ENCODE results near the gene ACP6. TPM values are rescaled to one million over a fixed set of nuclear protein-coding genes. Genes with fewer than 3 reads are reported as not detected.

ACP6 gene
- polyA plus RNA-seq, 1 donor from 2014 or later, result 5.9 TPM

DNA sequence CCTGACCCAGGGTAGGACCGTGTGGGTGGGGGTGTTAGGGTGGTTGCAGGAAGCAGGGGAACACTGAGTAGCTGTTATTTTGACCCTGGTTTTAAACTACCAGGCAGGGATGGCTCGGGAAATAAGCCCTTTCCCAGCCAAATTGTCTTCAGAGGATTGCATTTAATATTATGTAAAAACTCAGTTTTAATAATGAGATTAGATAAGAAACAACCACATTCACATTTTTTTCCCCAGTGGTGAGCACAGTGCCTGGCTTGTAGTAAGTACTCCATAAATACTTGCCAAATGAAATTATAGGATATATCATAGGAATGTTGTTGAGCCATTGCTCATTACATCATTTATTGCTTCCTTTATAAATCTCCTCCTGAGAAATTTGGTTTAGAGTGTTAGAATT is 3.1 kb upstream of the ACP6 start:
- Mint-ChIP-seq H3K9me3 (peaks cover 0 to 8% (median 8%) of the 10 kb centered on the region in 3 donors), H3K27ac (no peak overlapping the region), H3K4me1 (peaks cover 5 to 9% (median 8%) of the 10 kb centered on the region in 3 donors), H3K4me3 (peak overlapping the region in 1 of 4 donors; percentile 15), H3K36me3 (peaks cover 2% of the 10 kb centered on the region), H3K27me3 (peaks cover 8% of the 10 kb centered on the region)

DNA sequence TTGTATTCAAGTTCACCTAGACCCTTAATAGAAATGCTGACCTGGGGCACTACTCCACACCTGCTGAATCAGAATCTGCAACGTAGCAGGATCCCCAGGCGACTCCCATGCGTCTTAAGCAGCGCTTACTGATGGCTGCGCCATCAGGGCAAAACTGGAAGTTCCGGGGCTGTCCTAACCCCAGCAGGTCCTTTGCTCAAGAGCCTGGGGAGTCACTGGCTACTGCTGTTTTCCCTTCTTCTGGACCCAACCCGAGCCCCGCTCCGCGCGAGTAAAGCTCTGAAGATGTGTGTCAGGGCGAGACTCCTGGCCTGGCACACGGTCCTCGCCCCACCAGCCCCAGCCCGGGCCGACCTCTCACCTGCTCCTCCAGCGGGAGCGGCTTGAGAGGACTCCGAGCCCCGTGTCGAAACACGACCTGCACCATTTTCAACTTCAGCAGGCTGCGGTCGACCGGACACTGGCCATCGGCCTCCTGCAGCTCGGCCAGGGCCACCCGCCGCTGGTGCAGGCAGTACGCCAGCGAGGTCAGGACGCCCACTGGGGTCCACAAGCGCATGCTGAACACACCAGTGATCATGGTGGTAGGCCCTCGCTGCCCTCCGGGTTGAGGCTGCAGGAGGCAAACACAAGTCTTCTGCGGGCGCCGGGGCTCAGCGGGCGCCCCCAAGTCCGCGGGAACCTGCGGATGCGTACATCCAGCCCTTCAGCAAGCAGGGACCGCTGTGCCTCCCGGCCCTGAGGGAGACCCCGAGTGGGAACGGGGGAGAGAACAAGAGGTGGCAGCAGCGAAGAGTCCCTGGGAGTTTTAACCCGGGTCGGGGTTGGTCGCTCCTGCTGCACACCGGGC is 630 bp downstream of the ACP6 start:
- Mint-ChIP-seq H3K9me3 (peaks cover 0 to 1% (median 0%) of the 10 kb centered on the region in 3 donors), H3K36me3 (peaks cover 3% of the 10 kb centered on the region), H3K4me3 (peak overlapping the region; percentile 97 to 100 (median 99)), H3K27ac (peak overlapping the region; percentile 29 to 80 (median 74)), H3K27me3 (peaks cover 3% of the 10 kb centered on the region), H3K4me1 (peaks cover 5 to 9% (median 8%) of the 10 kb centered on the region in 3 donors)

DNA sequence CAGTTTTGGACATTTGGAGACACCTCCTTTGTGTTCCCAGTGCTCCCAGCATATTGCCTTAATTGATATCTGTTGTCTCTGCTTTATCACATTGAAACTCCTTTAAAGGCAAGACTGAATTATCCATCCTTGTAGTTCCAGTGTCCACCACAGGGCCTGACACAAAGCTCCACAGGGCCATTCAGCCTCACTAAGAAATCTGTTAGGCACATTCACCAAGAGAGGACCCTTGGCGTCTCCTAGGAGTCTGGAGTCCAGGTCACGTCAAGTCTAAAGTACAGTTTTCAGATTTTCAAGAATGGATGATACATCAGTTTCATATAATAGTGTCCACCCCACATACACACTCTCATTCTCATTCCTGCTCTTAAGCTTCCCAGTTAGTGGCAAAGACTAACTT is 4.8 kb downstream of the ACP6 start:
- Mint-ChIP-seq H3K4me3 (no peak overlapping the region), H3K27me3 (no peaks in the 10 kb centered on the region), H3K27ac (no peak overlapping the region), H3K9me3 (no peaks in the 10 kb centered on the region), H3K4me1 (peaks cover 5 to 9% (median 8%) of the 10 kb centered on the region in 3 donors), H3K36me3 (peaks cover 3% of the 10 kb centered on the region)

DNA sequence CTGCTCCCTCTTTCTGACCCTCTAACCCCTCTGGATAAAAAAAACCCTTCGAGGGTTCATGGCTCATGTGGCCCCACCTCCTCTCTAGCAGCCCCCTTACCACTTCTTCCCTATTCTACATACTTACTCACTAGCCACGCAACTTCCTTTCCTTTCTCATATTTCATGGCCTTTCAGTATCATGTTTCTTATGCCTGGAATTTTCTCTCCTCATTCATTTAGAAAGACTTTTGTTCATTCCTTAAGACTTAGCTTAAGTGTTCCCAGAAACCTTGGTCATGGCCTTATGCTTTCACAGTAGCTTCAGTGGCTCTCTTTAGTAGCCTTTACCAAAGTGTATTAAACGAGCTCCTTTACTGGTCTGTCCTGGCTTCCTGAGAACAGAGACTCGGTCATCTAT is 6.1 kb downstream of the ACP6 start:
- H3K27me3 Mint-ChIP-seq, result no peaks in the 10 kb centered on the region
- H3K4me1 Mint-ChIP-seq, result peaks cover 2 to 8% (median 5%) of the 10 kb centered on the region in 3 donors
- peaks cover 3% of the 10 kb centered on the region for H3K36me3 Mint-ChIP-seq
- H3K27ac Mint-ChIP-seq, result no peak overlapping the region
- no peak overlapping the region for H3K4me3 Mint-ChIP-seq
- H3K9me3 Mint-ChIP-seq, result no peaks in the 10 kb centered on the region

DNA sequence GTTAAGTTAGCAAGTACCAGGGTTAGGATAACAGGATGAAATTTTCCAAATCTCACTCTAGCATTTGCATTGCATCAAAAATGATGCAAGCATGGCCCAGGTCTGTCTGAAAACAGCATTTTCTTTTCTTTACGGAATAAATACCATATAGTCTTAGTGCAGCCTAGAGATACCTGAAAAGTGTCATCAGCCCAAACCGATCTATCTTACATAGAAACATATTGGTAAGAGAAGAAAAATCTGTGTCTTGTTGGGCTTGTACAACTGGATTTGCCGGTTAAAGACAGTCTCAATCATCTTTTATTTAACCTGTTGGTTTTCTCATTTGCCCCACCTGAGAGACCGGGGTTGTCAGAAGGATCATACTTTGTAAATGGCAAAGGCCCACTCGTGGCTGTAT is 15.8 kb downstream of the ACP6 start:
- Mint-ChIP-seq H3K9me3 (no peaks in the 10 kb centered on the region), H3K4me1 (no peaks in the 10 kb centered on the region), H3K27ac (no peak overlapping the region), H3K4me3 (no peak overlapping the region), H3K27me3 (no peaks in the 10 kb centered on the region), H3K36me3 (no peaks in the 10 kb centered on the region)

DNA sequence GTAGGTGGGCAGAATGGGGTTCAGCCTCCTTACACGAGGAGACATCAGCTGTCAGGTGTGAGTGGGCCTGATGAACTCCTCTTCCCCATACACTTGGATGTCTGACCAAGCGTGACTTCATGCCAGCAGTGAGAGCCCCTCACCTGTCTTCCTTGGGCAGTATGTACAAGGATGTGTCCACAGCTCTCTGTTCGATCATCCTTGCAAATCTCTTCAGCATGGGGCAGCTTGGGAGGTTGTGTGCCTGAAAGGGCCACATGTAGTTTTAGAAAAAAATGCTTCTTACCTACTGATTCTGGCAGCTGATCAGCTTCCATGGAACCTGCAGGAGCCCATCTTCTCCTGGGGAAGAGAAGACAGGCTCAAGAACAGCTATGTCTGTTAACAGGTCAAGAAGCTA is 18.0 kb downstream of the ACP6 start:
- H3K9me3 Mint-ChIP-seq, result no peaks in the 10 kb centered on the region
- H3K36me3 Mint-ChIP-seq, result no peaks in the 10 kb centered on the region
- no peaks in the 10 kb centered on the region for H3K4me1 Mint-ChIP-seq
- no peaks in the 10 kb centered on the region for H3K27me3 Mint-ChIP-seq
- H3K4me3 Mint-ChIP-seq, result no peak overlapping the region
- H3K27ac Mint-ChIP-seq, result no peak overlapping the region

DNA sequence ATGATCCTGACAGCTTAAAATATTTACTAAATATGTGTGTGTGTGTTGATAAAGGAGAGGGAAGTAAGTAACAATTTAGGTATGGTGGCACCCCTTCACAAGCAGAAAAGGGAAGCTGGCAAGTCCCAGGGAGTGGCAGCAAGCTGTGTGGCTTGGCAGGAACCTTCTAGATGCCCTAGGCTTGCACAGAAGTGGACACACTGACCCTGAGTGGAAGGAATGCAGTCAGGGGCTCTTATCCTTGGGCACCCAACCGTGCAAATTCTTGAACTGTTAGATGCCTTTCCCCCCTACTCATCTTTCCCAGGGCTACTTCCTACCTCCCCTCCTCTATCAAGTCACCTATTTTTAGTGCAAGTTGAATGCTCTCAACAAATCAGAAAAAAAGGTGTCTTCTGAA is 18.9 kb downstream of the ACP6 start:
- Mint-ChIP-seq H3K27ac (no peak overlapping the region), H3K4me1 (peaks cover 0 to 3% (median 2%) of the 10 kb centered on the region in 3 donors), H3K9me3 (no peaks in the 10 kb centered on the region), H3K4me3 (no peak overlapping the region), H3K27me3 (no peaks in the 10 kb centered on the region), H3K36me3 (no peaks in the 10 kb centered on the region)

DNA sequence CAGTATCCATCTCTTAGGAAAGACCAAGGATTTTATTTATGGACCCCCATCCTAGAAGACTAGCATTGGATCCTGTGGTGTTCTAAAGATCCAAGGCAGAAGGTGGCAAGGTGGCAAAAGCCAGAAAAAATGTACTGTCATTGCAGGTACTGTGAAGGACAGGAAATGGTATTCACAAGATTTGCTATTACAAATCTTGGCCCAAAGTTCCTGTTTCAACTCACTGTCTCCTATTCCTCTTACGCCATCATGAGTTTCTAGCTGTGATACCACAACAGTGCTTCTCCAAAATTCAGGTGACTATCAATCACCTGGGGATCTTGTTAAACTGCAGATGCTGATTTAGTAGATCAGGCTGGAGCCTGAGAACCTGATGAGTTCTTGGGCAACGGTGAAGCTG is 21.4 kb downstream of the ACP6 start:
- no peaks in the 10 kb centered on the region for H3K27me3 Mint-ChIP-seq
- no peaks in the 10 kb centered on the region for H3K9me3 Mint-ChIP-seq
- no peak overlapping the region for H3K4me3 Mint-ChIP-seq
- no peak overlapping the region for H3K27ac Mint-ChIP-seq
- peaks cover 8% of the 10 kb centered on the region for H3K36me3 Mint-ChIP-seq
- peaks cover 0 to 3% (median 2%) of the 10 kb centered on the region in 3 donors for H3K4me1 Mint-ChIP-seq

DNA sequence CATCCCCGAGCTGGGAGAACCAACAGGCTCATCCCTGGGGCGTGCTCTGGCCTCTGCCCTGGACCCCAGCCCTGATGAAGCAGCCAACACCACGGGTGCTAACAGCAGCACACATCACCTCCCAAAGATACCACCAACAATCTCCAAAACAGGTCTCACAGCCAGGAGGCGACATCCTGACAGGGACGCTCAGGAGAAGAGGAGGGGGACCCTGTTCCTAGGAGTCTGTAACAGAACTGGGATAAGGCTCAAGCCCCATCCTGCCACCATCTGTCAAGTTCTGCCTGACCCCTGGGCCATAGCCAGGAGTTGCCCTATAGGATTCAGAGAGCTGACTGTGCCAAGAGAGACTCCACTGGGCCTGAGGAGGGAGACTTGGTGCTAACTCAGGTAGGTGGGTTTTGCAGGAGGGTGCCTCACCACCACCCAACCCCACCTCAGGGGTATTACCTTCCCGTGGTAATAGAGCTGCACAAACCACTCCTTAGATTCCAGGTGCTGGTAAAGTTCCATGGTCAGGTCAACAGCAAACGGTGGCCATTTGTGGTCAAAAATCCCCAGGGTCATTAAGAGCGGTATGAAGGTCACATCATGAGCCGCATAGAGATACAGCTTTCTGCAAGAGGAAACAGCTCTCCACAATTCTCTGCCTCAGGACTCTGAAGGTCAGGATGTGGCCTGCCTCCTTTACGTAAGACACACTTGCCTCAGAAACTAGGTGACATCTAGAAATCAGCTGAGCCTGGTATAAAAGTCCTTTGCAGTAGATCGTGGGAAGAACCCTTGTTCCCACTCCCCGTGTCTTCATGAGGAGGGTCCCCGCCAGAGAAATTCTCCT is 22.3 kb downstream of the ACP6 start:
- Mint-ChIP-seq H3K27ac (no peak overlapping the region), H3K4me1 (peaks cover 0 to 3% (median 2%) of the 10 kb centered on the region in 3 donors), H3K4me3 (no peak overlapping the region), H3K9me3 (no peaks in the 10 kb centered on the region), H3K27me3 (no peaks in the 10 kb centered on the region), H3K36me3 (peaks cover 8% of the 10 kb centered on the region)

DNA sequence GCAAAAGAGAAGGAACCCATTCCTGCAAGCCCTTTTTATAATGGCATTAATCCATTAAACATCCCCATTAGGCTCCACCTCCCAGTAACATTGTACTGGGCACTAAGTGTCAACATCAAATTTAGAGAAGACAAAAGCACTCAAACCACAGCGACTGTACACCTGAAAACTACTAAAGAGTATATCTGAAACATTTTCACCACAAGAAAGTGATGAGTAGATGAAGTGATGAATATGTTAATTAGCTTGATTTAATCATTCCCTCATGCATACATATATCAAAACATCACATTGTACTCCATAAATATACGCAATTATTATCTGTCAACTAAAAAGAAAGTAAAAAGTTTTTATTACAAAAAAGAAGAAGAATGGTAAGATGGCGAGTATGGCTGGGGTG is 26.4 kb downstream of the ACP6 start:
- H3K4me1 Mint-ChIP-seq, result peaks cover 2 to 4% (median 3%) of the 10 kb centered on the region in 3 donors
- no peaks in the 10 kb centered on the region for H3K9me3 Mint-ChIP-seq
- H3K36me3 Mint-ChIP-seq, result peaks cover 8% of the 10 kb centered on the region
- H3K27me3 Mint-ChIP-seq, result no peaks in the 10 kb centered on the region
- H3K27ac Mint-ChIP-seq, result no peak overlapping the region
- no peak overlapping the region for H3K4me3 Mint-ChIP-seq

DNA sequence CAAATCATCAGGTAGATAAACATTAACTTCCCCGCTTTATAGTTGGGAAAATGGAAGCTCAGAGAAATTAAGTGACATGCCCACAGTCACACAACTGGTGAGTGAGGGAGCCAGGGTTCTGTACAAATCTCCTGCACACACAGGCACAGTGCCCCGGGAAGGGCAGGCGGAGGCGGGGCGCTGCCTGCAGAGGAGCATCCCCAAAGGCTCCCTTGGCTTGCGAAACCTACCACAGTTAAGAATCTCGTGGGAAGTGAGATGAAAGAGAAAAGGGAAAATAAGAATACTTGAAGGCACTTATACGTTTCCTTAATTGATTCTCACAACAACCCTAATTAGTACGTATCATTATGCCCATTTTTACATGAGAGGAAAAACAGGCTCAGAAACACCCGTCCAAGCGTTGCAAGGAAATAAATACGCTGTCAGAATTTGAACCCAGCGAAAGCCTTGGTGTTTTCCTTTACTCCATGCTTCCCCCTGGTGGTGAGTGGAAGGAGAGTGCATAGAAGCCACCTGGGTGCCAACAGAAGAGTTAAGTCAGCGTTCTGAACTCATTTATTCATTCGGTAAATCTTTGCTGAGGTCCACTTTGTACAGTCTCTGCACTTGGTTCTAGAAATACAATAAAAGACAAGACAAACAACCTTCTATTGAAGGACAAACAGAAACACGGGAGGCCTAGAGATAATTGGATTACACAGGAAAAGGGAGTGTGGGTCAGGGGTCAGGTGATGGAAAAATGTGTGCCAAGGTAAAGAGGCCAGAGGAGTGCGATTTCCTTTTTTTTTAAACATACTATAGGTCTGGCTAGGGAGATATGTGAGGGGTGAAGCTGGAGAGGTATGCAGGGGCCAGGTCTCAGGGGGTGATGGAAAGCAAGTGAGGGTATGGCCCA is 28.4 kb downstream of the ACP6 start:
- Mint-ChIP-seq H3K27ac (no peak overlapping the region), H3K27me3 (no peaks in the 10 kb centered on the region), H3K4me3 (no peak overlapping the region), H3K4me1 (peaks cover 2 to 4% (median 3%) of the 10 kb centered on the region in 3 donors), H3K9me3 (no peaks in the 10 kb centered on the region), H3K36me3 (peaks cover 8% of the 10 kb centered on the region)

DNA sequence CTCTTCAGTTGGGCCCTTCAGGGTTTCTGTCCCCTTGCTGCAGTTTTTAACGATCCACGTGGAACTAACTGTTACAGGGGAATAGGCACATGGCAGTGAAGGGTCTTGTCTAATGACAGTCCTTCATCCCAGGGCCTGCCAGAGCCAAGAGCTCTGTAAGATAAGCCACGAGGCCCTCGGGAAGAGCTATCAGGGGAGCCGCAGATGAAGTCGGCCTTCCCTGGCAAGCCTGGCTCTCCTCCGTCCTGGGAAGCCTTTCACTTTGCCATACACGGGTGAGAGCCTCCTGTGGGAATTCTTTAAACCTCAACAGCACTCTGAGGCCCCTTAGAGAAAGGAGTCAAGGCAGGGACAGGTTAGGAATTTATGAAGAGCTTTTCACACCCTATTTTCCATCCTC is 29.0 kb downstream of the ACP6 start:
- Mint-ChIP-seq H3K9me3 (no peaks in the 10 kb centered on the region), H3K27ac (no peak overlapping the region), H3K27me3 (no peaks in the 10 kb centered on the region), H3K4me1 (peaks cover 0 to 4% (median 0%) of the 10 kb centered on the region in 3 donors), H3K36me3 (peaks cover 8% of the 10 kb centered on the region), H3K4me3 (no peak overlapping the region)

DNA sequence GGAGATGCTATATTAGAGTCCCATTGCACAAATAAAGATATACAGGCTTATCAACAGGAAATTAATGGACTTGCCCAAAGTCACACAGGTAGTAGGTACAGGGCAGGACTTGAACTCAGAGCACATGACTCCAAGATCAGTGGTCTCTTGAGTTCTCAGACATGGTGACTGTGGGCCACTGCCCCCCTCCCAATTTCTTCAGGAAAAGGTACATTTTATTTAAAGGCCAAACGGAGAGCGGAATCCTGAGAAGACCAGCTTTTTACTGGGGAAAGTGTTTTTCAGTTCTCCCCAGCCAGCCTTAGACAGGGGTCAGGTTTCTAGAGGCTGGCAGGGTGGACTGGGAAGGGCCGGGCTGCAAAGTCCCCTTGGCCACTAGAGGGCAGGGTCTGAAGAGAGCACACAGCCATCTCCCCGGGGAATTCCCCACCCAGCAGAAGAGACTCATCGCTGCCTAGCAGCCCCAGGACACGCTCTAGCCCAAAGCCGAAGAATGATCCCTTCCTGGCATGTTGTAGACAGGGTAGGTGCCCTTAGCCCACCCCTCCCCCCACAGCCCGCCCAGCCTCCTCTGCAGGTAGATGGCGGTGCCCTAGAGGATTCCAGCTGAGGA is 29.7 kb downstream of the ACP6 start:
- Mint-ChIP-seq H3K4me1 (peaks cover 0 to 4% (median 0%) of the 10 kb centered on the region in 3 donors), H3K36me3 (peaks cover 7% of the 10 kb centered on the region), H3K27ac (no peak overlapping the region), H3K27me3 (no peaks in the 10 kb centered on the region), H3K9me3 (no peaks in the 10 kb centered on the region), H3K4me3 (peak overlapping the region in 1 of 4 donors; percentile 43)

DNA sequence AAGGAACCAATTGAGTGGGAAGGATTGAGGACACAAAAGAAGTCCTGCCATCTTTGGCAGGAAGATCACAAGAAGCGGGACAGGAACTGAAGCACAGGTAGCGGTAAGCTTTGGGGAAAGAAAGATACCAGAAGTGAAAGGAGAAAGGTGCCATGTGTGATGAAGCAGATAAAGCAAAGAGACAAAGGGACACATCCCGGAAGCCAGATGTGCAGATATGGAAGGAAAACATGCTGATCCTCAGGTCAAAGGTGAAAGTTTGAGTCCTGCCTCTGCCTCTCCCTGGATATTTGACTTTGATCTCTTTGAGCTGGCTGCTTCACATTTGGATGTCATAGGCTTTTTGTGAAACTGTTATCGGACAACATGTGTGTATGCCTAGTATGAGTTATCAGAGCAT is 34.0 kb downstream of the ACP6 start:
- Mint-ChIP-seq H3K9me3 (no peaks in the 10 kb centered on the region), H3K36me3 (peaks cover 9% of the 10 kb centered on the region), H3K4me3 (no peak overlapping the region), H3K27ac (no peak overlapping the region), H3K4me1 (peaks cover 0 to 4% (median 0%) of the 10 kb centered on the region in 3 donors), H3K27me3 (no peaks in the 10 kb centered on the region)

Data from IgD-negative memory B cell (primary cell).